Neural crest cell (in vitro differentiated cells): ENCODE measurements around the gene EDEM3. TPM values are rescaled to one million over a fixed set of nuclear protein-coding genes. Genes with fewer than 3 reads are reported as not detected.
A peak's percentile ranks its signal among the peaks of the same experiment; 100 is the strongest.

ENCODE experiments used
- DNase-seq: peaks from one replicate; pipeline ENCODE4 v3.0.0; 2021; ENCODE audit warnings: low read depth, mixed read lengths, low spot score
- H3K27ac Mint-ChIP-seq: one replicate; pipeline ENCODE4 v1.8.0; 2021; ENCODE audit warnings: mild to moderate bottlenecking, mixed read lengths; ENCODE audit not compliant: unreplicated experiment
- H3K27me3 Mint-ChIP-seq: 2 replicates; pipeline ENCODE4 v1.8.0; 2021; ENCODE audit warnings: low read depth, mild to moderate bottlenecking, mixed read lengths
- H3K36me3 Mint-ChIP-seq: 2 replicates; pipeline ENCODE4 v1.8.0; 2021; ENCODE audit warnings: low read depth, mild to moderate bottlenecking, mixed read lengths
- H3K4me1 Mint-ChIP-seq: 2 replicates; pipeline ENCODE4 v1.8.0; 2021; ENCODE audit warnings: mixed read lengths
- H3K4me3 Mint-ChIP-seq: one replicate; pipeline ENCODE4 v1.8.0; 2021; ENCODE audit warnings: mild to moderate bottlenecking, mixed read lengths
- H3K9me3 Mint-ChIP-seq: 2 replicates; pipeline ENCODE4 v1.8.0; 2021; ENCODE audit warnings: mixed read lengths
- total RNA-seq: library from RNA; stranded (reverse); gene quantifications from 2 replicates; pipeline ENCODE4 v1.2.1, GENCODE V29; 2021
- TF ChIP-seq, protein P1 (sequence below): fragments of 200-600 bp; sonication (generic); conservative IDR thresholded peaks from 2 replicates; pipeline ENCODE4 v1.5.0; 2021; ENCODE audit warnings: antibody characterized with exemption, mild to moderate bottlenecking

Gene EDEM3
- total RNA-seq, 1 donor from 2014 or later, result 19.8 TPM

DNA sequence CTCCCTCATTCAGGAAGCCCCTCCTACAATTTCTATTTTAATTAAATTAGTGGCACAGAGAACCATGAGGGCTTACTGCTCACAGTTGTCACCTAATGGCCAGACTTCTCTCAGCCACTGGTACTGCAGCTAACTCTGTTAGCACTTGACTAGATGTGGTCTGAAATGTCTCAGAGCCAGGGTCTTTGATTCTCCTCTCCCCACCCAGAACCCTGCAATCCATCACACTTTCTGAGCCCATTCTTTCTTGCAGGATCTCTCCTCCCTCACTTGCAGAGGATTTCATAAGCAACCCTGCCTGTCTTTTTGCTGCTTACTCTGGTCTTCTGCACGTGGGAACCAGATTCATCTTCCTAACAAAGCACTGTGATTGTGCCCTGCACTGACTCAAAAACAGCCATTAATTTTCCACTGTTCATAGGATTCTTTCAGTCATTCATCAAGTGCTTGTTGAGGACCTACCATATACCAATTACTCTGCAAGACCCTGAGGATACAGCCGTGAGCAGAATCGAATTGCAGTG, 108.4 kb downstream of the EDEM3 start:
- H3K36me3 Mint-ChIP-seq, result no peaks in the 10 kb centered on the region
- DNase-seq, result no peak
- H3K4me1 Mint-ChIP-seq, result peaks cover 8% of the 10 kb centered on the region
- TF ChIP-seq, protein P1, sequence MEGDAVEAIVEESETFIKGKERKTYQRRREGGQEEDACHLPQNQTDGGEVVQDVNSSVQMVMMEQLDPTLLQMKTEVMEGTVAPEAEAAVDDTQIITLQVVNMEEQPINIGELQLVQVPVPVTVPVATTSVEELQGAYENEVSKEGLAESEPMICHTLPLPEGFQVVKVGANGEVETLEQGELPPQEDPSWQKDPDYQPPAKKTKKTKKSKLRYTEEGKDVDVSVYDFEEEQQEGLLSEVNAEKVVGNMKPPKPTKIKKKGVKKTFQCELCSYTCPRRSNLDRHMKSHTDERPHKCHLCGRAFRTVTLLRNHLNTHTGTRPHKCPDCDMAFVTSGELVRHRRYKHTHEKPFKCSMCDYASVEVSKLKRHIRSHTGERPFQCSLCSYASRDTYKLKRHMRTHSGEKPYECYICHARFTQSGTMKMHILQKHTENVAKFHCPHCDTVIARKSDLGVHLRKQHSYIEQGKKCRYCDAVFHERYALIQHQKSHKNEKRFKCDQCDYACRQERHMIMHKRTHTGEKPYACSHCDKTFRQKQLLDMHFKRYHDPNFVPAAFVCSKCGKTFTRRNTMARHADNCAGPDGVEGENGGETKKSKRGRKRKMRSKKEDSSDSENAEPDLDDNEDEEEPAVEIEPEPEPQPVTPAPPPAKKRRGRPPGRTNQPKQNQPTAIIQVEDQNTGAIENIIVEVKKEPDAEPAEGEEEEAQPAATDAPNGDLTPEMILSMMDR, result no peak
- no peaks in the 10 kb centered on the region for H3K27me3 Mint-ChIP-seq
- H3K27ac Mint-ChIP-seq, result no peak overlapping the region
- no peak overlapping the region for H3K4me3 Mint-ChIP-seq
- peaks cover 7% of the 10 kb centered on the region for H3K9me3 Mint-ChIP-seq

DNA sequence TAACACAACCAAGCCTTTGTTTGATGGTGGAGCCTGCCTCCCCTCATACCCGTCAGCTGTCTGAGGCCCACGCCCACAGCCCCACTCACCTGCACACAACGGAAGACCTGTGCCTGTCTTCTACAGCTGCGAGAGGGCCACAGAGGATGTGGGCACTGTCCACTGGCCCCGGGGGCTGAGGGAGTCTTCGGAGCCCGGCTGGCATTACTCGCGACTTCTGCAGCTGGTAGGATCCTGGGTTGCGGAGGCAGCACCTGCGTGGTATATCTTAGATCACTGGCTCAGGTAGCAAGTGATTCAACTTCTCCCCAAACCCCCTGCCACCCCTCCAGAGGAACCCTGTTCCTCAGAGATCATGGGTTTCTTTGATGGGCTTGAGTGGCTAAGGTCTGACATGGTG, 109.9 kb downstream of the EDEM3 start:
- no peaks in the 10 kb centered on the region for H3K27me3 Mint-ChIP-seq
- H3K36me3 Mint-ChIP-seq, result no peaks in the 10 kb centered on the region
- H3K4me1 Mint-ChIP-seq, result peaks cover 8% of the 10 kb centered on the region
- peaks cover 9% of the 10 kb centered on the region for H3K9me3 Mint-ChIP-seq
- TF ChIP-seq, protein P1, result no peak
- no peak overlapping the region for H3K4me3 Mint-ChIP-seq
- H3K27ac Mint-ChIP-seq, result no peak overlapping the region
- no peak for DNase-seq

DNA sequence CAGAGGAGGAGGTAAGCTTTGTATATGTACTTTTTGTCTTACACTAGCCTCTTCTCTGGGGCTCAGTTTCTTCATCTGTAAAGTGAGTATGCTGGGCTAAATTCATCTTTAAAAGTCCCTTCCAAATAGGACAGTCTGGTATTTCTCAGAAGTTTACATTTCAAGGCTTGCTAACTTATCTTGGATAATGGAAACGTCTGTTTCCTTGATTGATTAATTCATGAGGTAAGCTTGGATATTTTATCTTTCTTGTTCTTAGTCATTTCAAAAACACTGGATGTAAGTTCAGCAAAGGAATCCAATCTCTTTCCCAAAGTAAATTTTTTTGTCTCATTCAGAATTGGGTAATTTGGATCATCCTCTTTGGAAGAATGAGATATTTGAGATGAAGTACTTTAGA, 111.0 kb downstream of the EDEM3 start:
- peaks cover 5% of the 10 kb centered on the region for H3K9me3 Mint-ChIP-seq
- TF ChIP-seq, protein P1, result no peak
- no peak overlapping the region for H3K4me3 Mint-ChIP-seq
- no peak overlapping the region for H3K27ac Mint-ChIP-seq
- peaks cover 8% of the 10 kb centered on the region for H3K4me1 Mint-ChIP-seq
- H3K36me3 Mint-ChIP-seq, result peaks cover 2% of the 10 kb centered on the region
- H3K27me3 Mint-ChIP-seq, result no peaks in the 10 kb centered on the region
- DNase-seq, result no peak

GRCh38 chr1:184641894-184642293, 112.8 kb downstream of the EDEM3 start:
- H3K4me3 Mint-ChIP-seq, result no peak overlapping the region

GRCh38 chr1:184640505-184640904, 114.2 kb downstream of the EDEM3 start:
- H3K36me3 Mint-ChIP-seq, result peaks cover 12% of the 10 kb centered on the region
- H3K27me3 Mint-ChIP-seq, result no peaks in the 10 kb centered on the region
- peaks cover 18% of the 10 kb centered on the region for H3K4me1 Mint-ChIP-seq
- TF ChIP-seq, protein P1, result no peak
- peak overlapping the region; percentile 66 for H3K27ac Mint-ChIP-seq
- no peak for DNase-seq
- peaks cover 14% of the 10 kb centered on the region for H3K9me3 Mint-ChIP-seq
- H3K4me3 Mint-ChIP-seq, result no peak overlapping the region

More at GRCh38 chr1:184641894-184642293, 112.8 kb downstream of the EDEM3 start:
- DNase-seq, result no peak
- peaks cover 11% of the 10 kb centered on the region for H3K9me3 Mint-ChIP-seq
- H3K36me3 Mint-ChIP-seq, result peaks cover 9% of the 10 kb centered on the region
- peaks cover 7% of the 10 kb centered on the region for H3K4me1 Mint-ChIP-seq
- H3K27me3 Mint-ChIP-seq, result no peaks in the 10 kb centered on the region
- H3K27ac Mint-ChIP-seq, result no peak overlapping the region
- TF ChIP-seq, protein P1, result no peak

Other genes starting within 250 kb of the EDEM3 start
- 0.63 and 0.82 TPM in 2 replicates for gene NIBAN1, start 219.7 kb upstream of the EDEM3 start, total RNA-seq